HEK293 (cell line): Measurements from ENCODE around the gene PACSIN3.

Experiments used
- CTCF ChIA-PET: fragments of 350-600 bp; formaldehyde crosslinking; extraction: SDS; loops from one replicate; lab custom pipeline; 2021; ENCODE audit warnings: antibody characterized with exemption; lab: Yijun Ruan, JAX
- POLR2A ChIA-PET: fragments of 300-600 bp; formaldehyde crosslinking; extraction: SDS; loops from one replicate; lab custom pipeline; 2020; ENCODE audit warnings: antibody characterized with exemption, inconsistent platforms; lab: Yijun Ruan, JAX
- H3K27ac ChIP-seq: fragments of 200-500 bp; sonication (Bioruptor generic); 2 replicates; pipeline ENCODE4 v1.5.1; 2014; ENCODE audit warnings: low read depth, low read length, control low read depth, inconsistent platforms; ENCODE audit errors: extremely low read depth
- H3K36me3 ChIP-seq, 2 experiments: fragments of 200-500 bp in 1 of 2; sonication (Bioruptor generic) in 1 of 2; 1 replicate in 1 of 2; 2 replicates in 1 of 2; pipeline ENCODE4 v1.5.1; 2014 to 2017; ENCODE audit warnings: inconsistent platforms in 2 of 2, low read length in 2 of 2; ENCODE audit not compliant: control insufficient read depth in 2 of 2, insufficient read depth in 1 of 2
- H3K4me1 ChIP-seq: fragments of 200-500 bp; sonication (Bioruptor generic); 2 replicates; pipeline ENCODE4 v1.5.1; 2014; ENCODE audit warnings: mild to moderate bottlenecking, low read length, inconsistent platforms; ENCODE audit not compliant: control insufficient read depth, insufficient read depth
- H3K4me3 ChIP-seq: 2 replicates; pipeline ENCODE4 v1.5.1; 2011; ENCODE audit warnings: low read depth, mild to moderate bottlenecking, control low read depth, low read length, moderate library complexity
- H3K9me3 ChIP-seq: fragments of 200-500 bp; sonication (Bioruptor generic); 2 replicates; pipeline ENCODE4 v1.5.1; 2014; ENCODE audit warnings: low read depth, low read length, inconsistent platforms; ENCODE audit not compliant: control insufficient read depth, insufficient read depth
- GLI4 ChIP-seq: fragments of 450-650 bp; formaldehyde crosslinking; IDR thresholded peaks from 2 replicates; pipeline ENCODE4 v1.5.1; 2016; ENCODE audit warnings: missing biosample characterization, missing genetic modification characterization
- KLF7 ChIP-seq: fragments of 450-650 bp; formaldehyde crosslinking; IDR thresholded peaks from 2 replicates; pipeline ENCODE4 v1.5.1; 2016; ENCODE audit warnings: missing biosample characterization, missing genetic modification characterization, borderline replicate concordance
- SP7 ChIP-seq: fragments of 450-650 bp; formaldehyde crosslinking; IDR thresholded peaks from 2 replicates; pipeline ENCODE4 v1.5.1; 2016; ENCODE audit warnings: missing biosample characterization, missing genetic modification characterization
- ZBTB10 ChIP-seq: fragments of 450-650 bp; formaldehyde crosslinking; IDR thresholded peaks from 2 replicates; pipeline ENCODE4 v1.5.1; 2016; ENCODE audit warnings: missing biosample characterization, missing genetic modification characterization
- ZBTB26 ChIP-seq: fragments of 450-650 bp; formaldehyde crosslinking; optimal IDR thresholded peaks from 2 replicates; pipeline ENCODE3; 2016; ENCODE audit warnings: missing biosample characterization, mild to moderate bottlenecking, missing genetic modification characterization
- ZBTB7A ChIP-seq: fragments of 450-650 bp; formaldehyde crosslinking; IDR thresholded peaks from 2 replicates; pipeline ENCODE4 v1.5.1; 2016; ENCODE audit warnings: low read depth, missing biosample characterization, missing genetic modification characterization
- ZIC2 ChIP-seq: fragments of 450-650 bp; formaldehyde crosslinking; IDR thresholded peaks from 2 replicates; pipeline ENCODE4 v1.5.1; 2016; ENCODE audit warnings: missing biosample characterization, missing genetic modification characterization
- ZNF112 ChIP-seq: fragments of 450-650 bp; formaldehyde crosslinking; IDR thresholded peaks from 2 replicates; pipeline ENCODE4 v1.5.0; 2017; ENCODE audit warnings: missing biosample characterization, missing genetic modification characterization
- ZNF133 ChIP-seq: fragments of 450-650 bp; formaldehyde crosslinking; IDR thresholded peaks from 2 replicates; pipeline ENCODE4 v1.5.1; 2016; ENCODE audit warnings: missing biosample characterization, missing genetic modification characterization
- ZNF140 ChIP-seq: fragments of 450-650 bp; formaldehyde crosslinking; IDR thresholded peaks from 2 replicates; pipeline ENCODE4 v1.5.1; 2016; ENCODE audit warnings: missing biosample characterization, missing genetic modification characterization
- ZNF146 ChIP-seq: fragments of 450-650 bp; formaldehyde crosslinking; IDR thresholded peaks from 2 replicates; pipeline ENCODE4 v1.5.1; 2016; ENCODE audit warnings: missing biosample characterization, missing genetic modification characterization
- ZNF155 ChIP-seq: fragments of 450-650 bp; formaldehyde crosslinking; IDR thresholded peaks from 2 replicates; pipeline ENCODE4 v1.5.1; 2016; ENCODE audit warnings: missing biosample characterization, missing genetic modification characterization
- ZNF16 ChIP-seq: fragments of 450-650 bp; formaldehyde crosslinking; IDR thresholded peaks from 2 replicates; pipeline ENCODE4 v1.5.1; 2016; ENCODE audit warnings: low read depth, missing biosample characterization, missing genetic modification characterization
- ZNF311 ChIP-seq: fragments of 450-650 bp; formaldehyde crosslinking; IDR thresholded peaks from 2 replicates; pipeline ENCODE4 v1.5.1; 2017; ENCODE audit warnings: missing biosample characterization, missing genetic modification characterization, borderline replicate concordance
- ZNF404 ChIP-seq: fragments of 450-650 bp; formaldehyde crosslinking; IDR thresholded peaks from 2 replicates; pipeline ENCODE4 v1.5.1; 2017; ENCODE audit warnings: missing biosample characterization, missing genetic modification characterization
- ZNF501 ChIP-seq: fragments of 450-650 bp; formaldehyde crosslinking; IDR thresholded peaks from 2 replicates; pipeline ENCODE4 v1.5.1; 2016; ENCODE audit warnings: missing biosample characterization, missing genetic modification characterization
- ZNF529 ChIP-seq: fragments of 450-650 bp; formaldehyde crosslinking; IDR thresholded peaks from 2 replicates; pipeline ENCODE4 v1.5.1; 2017; ENCODE audit warnings: missing genetic modification characterization, missing biosample characterization; ENCODE audit not compliant: insufficient replicate concordance
- ZNF580 ChIP-seq: fragments of 450-650 bp; formaldehyde crosslinking; IDR thresholded peaks from 2 replicates; pipeline ENCODE4 v1.5.1; 2016; ENCODE audit warnings: missing biosample characterization, missing genetic modification characterization
- ZNF585B ChIP-seq: fragments of 450-650 bp; formaldehyde crosslinking; IDR thresholded peaks from 2 replicates; pipeline ENCODE4 v1.5.1; 2016; ENCODE audit warnings: missing biosample characterization, missing genetic modification characterization
- ZNF621 ChIP-seq: fragments of 450-650 bp; formaldehyde crosslinking; IDR thresholded peaks from 2 replicates; pipeline ENCODE4 v1.5.1; 2017; ENCODE audit warnings: missing biosample characterization, missing genetic modification characterization
- ZNF624 ChIP-seq: fragments of 450-650 bp; formaldehyde crosslinking; IDR thresholded peaks from 2 replicates; pipeline ENCODE4 v1.5.1; 2017; ENCODE audit warnings: missing biosample characterization, missing genetic modification characterization
- ZNF658 ChIP-seq: fragments of 450-650 bp; formaldehyde crosslinking; IDR thresholded peaks from 2 replicates; pipeline ENCODE4; 2016; ENCODE audit warnings: missing biosample characterization, missing genetic modification characterization
- ZNF664 ChIP-seq: fragments of 450-650 bp; formaldehyde crosslinking; IDR thresholded peaks from 2 replicates; pipeline ENCODE4 v1.5.1; 2016; ENCODE audit warnings: missing biosample characterization, missing genetic modification characterization
- ZNF670 ChIP-seq: fragments of 450-650 bp; formaldehyde crosslinking; IDR thresholded peaks from 2 replicates; pipeline ENCODE4 v1.5.1; 2016; ENCODE audit warnings: missing biosample characterization, missing genetic modification characterization, low read depth
- ZSCAN23 ChIP-seq: fragments of 450-650 bp; formaldehyde crosslinking; IDR thresholded peaks from 2 replicates; pipeline ENCODE4 v1.5.1; 2016; ENCODE audit warnings: missing biosample characterization, missing genetic modification characterization
- ZSCAN5A ChIP-seq: fragments of 450-650 bp; formaldehyde crosslinking; IDR thresholded peaks from 2 replicates; pipeline ENCODE4 v1.5.1; 2016; ENCODE audit warnings: missing biosample characterization, missing genetic modification characterization

PACSIN3 gene

GRCh38 chr11:47229161-47229560, 42.9 kb upstream of the PACSIN3 start:
- ChIA-PET CTCF (interaction anchor here (0.6 to 0.7 kb wide), 2 partner anchors 7 to 380 kb away, joined by 3 read pairs; no protein-coding TSS in a partner anchor), POLR2A (interaction anchor here (1.7 kb wide), 1 partner anchor 20 kb away, joined by 10 read pairs; the partner anchor contains the start of gene ACP2)
- no peak for TF ChIP-seq ZNF311 (tag by site-specific recombination)
- no peak for TF ChIP-seq ZNF155 (tag by site-specific recombination)
- no peak for TF ChIP-seq ZBTB7A (tag by site-specific recombination)
- H3K4me1 ChIP-seq = no peaks in the 10 kb centered on the region
- H3K9me3 ChIP-seq = no peaks in the 10 kb centered on the region
- no peak overlapping the region for H3K4me3 ChIP-seq
- no peak overlapping the region for H3K27ac ChIP-seq
- H3K36me3 ChIP-seq = peaks cover 36 to 91% of the 10 kb centered on the region in 2 experiments

- TF ChIP-seq ZNF670 (tag by site-specific recombination) (no peak), ZNF658 (tag by site-specific recombination) (no peak), ZNF16 (tag by site-specific recombination) (no peak), ZNF624 (tag by site-specific recombination) (no peak), ZNF529 (no peak), ZIC2 (tag by site-specific recombination) (no peak), ZNF664 (tag by site-specific recombination) (peak; percentile 57; the same call in 1 of the 2 replicates), GLI4 (tag by site-specific recombination) (no peak), ZNF140 (no peak), ZBTB10 (tag by site-specific recombination) (no peak), KLF7 (tag by site-specific recombination) (no peak), ZNF146 (tag by site-specific recombination) (peak; percentile 84)
- Histone ChIP-seq H3K4me3 (no peak overlapping the region), H3K27ac (no peak overlapping the region), H3K36me3 (peaks cover 49 to 90% of the 10 kb centered on the region in 2 experiments), H3K4me1 (no peaks in the 10 kb centered on the region), H3K9me3 (no peaks in the 10 kb centered on the region)
- ChIA-PET CTCF (interaction anchor here (0.6 to 1.5 kb wide), 3 partner anchors 33 to 41 kb away, joined by 3 to 7 read pairs (median 4); no protein-coding TSS in a partner anchor), POLR2A (interaction anchor here (0.7 kb wide), 1 partner anchor 9 kb away, joined by 3 read pairs; no protein-coding TSS in a partner anchor)
Observed at GRCh38 chr11:47225552-47226400, 39.5 kb upstream of the PACSIN3 start.

GRCh38 chr11:47222696-47223095, 36.5 kb upstream of the PACSIN3 start:
- POLR2A ChIA-PET = interaction anchor here (1.0 kb wide), 1 partner anchor 19 kb away, joined by 3 read pairs; no protein-coding TSS in a partner anchor
- CTCF ChIA-PET = no interaction called here
- Histone ChIP-seq H3K9me3 (no peaks in the 10 kb centered on the region), H3K4me3 (no peak overlapping the region), H3K36me3 (peaks cover 44 to 88% of the 10 kb centered on the region in 2 experiments), H3K4me1 (no peaks in the 10 kb centered on the region), H3K27ac (no peak overlapping the region)
- TF ChIP-seq ZNF133 (tag by site-specific recombination) (no peak), ZNF155 (tag by site-specific recombination) (no peak), ZSCAN23 (tag by site-specific recombination) (no peak), ZBTB26 (tag by site-specific recombination) (no peak), ZNF621 (tag by site-specific recombination) (no peak), ZBTB7A (tag by site-specific recombination) (no peak), ZNF112 (tag by site-specific recombination) (no peak), ZSCAN5A (no peak), ZNF404 (no peak), SP7 (tag by site-specific recombination) (no peak), ZNF585B (tag by site-specific recombination) (no peak), ZNF501 (no peak), ZNF580 (no peak)
